T-helper 1 cell treated with Interleukin-12 subunit alpha and Interleukin-12 subunit beta and Interleukin-4 antibody, amounts not matched to agents 30 ng/mL and 1 ng/mL, for 36 hours (primary cell): ENCODE measurements around the gene NELFA. TPM values are rescaled to one million over a fixed set of nuclear protein-coding genes. Genes with fewer than 3 reads are reported as not detected.

ENCODE experiments used
- intact Hi-C: fragments of 100-400 bp; cut with micrococcal nuclease; formaldehyde crosslinking; loops from one replicate; pipeline ENCODE4 v1.15.1; 2024
- total RNA-seq: library from RNA; stranded (reverse); gene quantifications from 2 replicates; pipeline ENCODE4 v1.2.3, GENCODE V29; 2022

NELFA gene
- total RNA-seq, 1 donor from 2014 or later = 39.2 TPM

GRCh38 chr4:1969928-1970723 lies 38.6 kb downstream of the NELFA start:
- intact Hi-C loops = no loop called here

GRCh38 chr4:1968686-1969295 lies 40.0 kb downstream of the NELFA start:
- intact Hi-C loops = no loop called here

DNA sequence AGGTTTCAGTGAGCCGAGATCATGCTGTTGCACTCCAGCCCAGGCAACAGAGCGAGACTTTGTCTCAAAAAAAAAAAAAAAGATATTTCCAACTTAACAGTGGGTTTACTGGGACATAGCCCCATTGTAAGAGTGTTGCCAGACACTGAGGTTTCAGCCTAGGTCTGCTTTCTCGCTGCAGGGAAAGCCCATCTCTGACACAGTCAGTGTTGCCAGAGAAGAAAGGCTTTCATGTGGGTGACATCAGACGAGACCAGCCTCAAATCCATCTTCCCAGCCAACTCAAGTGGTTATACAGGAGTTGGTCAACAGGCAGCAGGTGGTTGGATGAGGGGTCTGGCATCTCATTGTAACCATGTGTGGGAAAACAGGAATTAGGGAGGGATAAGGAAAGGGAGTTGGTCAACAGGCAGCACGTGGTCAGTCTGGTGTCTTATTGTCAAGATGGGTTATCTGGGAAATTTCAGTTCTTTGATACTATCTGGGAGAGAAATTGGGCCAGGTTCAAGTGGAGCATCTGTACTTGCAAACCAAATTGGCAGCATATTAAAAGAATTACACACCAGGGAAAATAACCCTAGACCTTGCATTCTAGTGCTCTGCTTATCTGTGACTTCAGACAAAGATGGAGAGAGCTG lies 41.1 kb downstream of the NELFA start:
- intact Hi-C loops = no loop called here

GRCh38 chr4:1964971-1965370 lies 43.8 kb downstream of the NELFA start:
- intact Hi-C loops = no loop called here

DNA sequence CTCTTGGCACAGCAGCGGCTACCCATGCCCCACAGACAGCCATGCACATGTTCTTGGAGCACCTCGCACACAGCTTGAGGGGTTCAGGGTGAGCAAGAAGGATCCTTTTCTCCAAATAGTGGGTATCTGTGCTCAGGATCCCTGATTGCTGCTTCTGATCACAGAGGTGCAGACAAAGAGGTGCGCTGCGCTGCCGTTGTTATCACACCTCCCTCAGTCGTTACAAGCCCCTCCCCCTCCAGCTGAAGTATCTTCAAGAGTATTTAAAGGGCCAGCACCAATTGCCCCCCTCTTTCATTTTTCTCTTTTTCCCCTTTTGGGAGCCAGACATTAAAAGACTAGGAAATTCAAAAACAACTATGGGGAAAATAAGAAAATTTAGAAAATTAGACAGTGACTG lies 44.3 kb downstream of the NELFA start:
- intact Hi-C loops = no loop called here

- intact Hi-C loops = no loop called here
Measured at GRCh38 chr4:1962980-1963379, 45.8 kb downstream of the NELFA start.

DNA sequence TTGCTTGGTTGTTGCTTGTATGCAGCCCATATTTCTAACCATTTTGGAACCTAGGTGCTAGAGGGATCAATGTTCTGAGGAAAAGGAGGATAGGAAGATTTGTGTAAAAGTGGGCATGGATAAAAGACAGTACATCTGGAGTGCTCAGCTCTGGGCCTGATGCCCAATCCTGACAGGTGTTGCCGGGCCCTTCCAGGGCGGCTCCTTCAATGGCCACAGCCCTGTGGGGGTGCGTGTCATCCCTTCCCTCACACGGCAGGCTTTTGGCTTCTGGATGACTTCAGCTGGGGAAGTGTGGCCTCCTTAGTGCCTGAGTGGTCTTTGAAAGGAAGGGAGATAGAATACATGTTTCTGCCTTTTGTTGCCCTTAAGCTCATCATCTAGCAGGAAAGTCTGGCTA lies 47.2 kb downstream of the NELFA start:
- intact Hi-C loops = no loop called here

- intact Hi-C loops = no loop called here
Measured at GRCh38 chr4:1961038-1961437, 47.7 kb downstream of the NELFA start.

DNA sequence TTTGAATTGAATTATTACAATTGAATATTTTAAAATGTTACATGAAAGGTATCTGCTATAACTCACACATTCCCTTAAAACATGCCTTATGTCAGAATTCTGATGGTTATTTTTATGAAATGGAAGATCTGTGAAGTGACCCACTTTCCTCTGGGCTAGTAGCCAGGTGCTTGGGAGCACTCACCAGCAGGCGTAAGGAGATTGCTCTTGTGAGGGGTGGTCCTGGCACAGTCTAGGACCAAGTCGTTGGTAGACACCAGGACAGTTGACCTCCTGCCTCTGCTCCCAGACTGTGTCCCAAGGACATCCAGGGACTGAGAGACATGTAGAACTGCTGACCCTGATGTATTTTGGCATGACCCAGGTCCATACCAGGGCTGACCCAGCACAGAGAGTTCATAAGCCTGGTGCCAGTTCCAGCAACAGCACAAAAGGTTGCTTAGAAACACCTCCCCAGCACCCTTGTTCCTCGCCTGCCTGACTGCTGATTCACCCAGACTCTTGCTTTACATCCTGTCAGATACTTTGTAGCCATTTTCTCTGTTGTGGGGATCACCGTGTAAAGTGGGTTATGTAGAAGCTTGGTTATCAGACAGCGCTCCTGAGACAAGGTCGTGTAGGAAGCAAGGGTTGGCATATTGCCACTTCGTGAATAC lies 48.5 kb downstream of the NELFA start:
- intact Hi-C loops = no loop called here

DNA sequence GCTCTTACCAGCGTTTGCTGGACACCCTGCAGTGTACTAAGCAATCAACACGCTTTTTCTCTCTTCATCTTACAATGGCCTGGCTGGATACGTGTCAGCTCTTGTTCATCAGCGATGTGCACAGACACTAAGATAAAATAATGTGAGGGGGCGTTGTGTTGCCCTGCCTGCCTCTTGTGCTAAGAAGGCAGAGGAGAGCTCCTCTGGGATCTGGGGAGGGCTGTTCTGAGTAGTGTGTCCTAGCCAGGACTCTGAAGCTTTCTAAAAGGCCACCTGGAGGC lies 49.7 kb downstream of the NELFA start:
- intact Hi-C loops = no loop called here

GRCh38 chr4:1958276-1959103 lies 50.3 kb downstream of the NELFA start:
- intact Hi-C loops = no loop called here

DNA sequence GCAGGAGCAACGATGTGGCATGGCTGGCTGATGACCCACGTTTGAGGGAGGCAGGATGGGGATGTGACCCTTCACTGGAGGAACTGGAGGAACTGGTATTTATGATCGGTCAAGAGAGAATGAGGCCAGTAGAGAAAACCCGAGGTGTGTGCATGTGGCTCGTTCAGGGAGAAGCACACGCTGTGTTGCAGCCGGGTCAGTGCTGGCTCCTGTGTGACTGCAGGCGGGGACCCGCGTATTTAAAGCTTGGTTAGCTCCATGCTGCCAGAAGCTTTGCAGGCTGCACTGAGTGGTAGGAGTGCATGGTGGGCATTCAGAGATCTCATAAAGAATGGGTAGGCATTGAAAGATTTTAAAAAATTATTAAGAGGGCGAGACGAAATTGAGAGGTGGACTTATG lies 52.1 kb downstream of the NELFA start:
- intact Hi-C loops = no loop called here

DNA sequence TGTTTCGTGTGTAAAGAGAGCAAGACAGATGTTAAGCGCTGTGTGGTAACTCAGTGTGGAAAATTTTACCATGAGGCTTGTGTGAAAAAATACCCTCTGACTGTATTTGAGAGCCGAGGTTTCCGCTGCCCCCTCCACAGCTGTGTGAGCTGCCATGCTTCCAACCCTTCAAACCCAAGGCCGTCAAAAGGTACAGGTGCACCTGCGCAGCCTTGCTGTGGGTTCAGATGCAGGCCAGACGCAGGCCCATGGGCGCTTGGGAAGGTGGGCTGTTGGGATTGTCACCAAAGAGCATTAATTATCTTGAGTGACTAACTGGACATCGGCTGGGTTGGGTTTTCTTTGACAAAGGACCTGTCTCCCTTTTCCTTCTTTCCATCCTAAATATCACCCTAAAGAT lies 55.4 kb downstream of the NELFA start:
- intact Hi-C loops = no loop called here

DNA sequence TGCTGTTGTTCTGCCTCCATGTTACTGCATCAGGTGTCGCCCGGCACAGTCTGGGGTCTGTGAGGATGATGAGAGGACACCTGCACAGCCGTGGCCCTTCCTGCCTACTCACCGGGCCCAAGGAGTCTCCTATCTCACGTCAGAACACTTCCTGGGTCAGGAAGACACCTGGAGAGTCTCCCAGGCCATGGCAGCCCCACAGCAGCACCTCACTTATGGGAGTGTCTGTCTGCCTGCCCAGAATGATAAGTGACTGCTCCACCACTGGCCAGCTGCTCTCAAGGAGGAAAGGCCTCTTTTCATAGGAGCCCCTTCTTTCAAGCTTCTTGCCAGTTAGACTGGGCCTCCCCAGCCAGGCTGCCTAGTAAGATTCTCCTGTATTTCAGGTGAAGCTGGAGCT lies 56.1 kb downstream of the NELFA start:
- intact Hi-C loops = no loop called here

DNA sequence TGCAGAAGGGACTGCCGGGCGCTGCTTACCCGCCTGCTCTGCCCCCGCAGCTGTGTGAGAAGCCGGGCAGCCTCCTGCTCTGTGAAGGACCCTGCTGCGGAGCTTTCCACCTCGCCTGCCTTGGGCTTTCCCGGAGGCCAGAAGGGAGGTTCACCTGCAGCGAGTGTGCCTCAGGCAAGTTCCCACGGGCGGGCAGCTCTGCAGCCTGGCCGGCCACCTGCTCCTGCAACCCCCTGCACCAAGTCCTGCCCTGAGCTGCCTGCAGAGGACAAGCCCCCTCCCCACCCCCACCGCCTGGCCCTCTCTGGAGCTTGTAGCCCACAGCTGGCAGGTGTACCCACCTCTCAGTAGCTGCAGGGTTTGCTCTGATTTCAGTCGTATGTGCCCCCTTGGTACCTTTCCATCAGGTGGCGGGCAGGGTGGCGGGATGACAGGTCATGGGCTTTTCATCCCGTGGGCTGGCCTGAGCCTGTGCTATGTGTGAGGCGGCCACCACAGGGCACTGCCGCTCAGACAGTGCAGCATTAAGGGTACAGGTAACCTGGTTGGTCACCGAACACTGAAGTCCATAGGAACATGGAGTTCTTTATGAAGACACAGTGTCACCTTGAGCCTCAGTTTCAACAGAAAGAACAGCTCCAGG lies 56.6 kb downstream of the NELFA start:
- intact Hi-C loops = no loop called here

DNA sequence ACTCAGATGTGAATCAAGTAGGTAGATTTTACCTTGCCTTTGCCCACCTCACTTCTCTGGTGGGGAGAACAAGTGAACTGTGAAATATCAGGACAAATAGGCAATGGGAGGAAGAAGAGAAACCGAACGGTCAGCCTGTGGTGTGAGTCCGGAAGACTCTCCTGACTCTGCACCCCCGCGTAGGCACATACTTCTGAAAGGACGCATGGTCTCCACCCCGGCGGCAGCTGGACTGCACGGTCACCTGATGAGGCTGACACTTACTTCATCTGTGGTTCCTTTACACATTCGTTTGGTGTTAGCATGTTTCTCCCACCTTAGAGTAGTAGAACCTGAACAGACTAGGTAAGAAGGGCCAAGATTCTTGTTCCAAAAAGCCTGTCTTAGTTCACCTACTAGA lies 58.4 kb downstream of the NELFA start:
- intact Hi-C loops = no loop called here

DNA sequence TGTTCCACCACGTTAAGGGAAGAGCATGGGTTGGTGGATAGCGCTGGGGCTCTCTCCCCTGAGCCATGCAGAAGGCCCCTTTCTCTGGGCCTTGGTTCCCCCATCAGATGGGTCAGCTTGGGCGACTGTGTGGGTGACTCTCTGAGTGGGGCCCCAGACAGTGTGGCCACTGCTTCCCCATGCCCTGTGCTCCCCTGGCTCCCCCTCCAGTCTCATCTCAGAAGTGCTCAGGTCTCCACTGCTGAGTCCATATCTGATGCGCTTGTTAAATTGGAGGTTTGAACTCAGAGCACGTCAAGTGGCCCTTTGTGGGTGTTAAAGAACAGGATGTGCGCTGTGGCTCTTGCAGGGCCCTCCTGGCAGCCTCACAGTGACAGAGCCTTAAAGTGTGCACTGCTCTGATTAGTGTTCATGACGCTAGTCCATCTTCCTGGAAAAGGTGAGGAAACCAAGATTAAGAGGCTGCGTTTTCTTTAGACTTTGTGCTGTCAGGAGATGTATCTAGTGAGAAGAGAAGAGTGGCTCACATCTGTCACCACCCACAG lies 59.8 kb downstream of the NELFA start:
- intact Hi-C loops = no loop called here

GRCh38 chr4:1948232-1948631 lies 60.5 kb downstream of the NELFA start:
- intact Hi-C loops = no loop called here

DNA sequence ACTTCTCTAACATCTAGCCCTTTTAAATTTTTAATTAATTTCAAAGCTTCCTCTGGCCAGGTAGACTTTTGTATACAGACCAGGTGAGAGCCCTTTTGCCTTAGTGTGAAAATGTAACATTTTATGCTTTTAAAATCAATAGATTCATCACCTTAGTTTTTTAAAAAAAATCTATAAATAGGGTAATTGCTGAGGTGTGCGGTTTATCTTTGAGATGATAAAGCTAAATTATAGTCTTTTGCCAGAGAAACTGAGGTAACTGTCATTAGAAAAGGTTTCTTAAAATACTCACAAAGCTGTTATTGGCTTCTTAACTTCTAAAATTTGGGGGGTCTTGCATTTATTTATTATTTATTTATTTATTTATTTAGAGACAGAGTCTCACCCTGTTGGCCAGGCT lies 62.9 kb downstream of the NELFA start:
- intact Hi-C loops = no loop called here

DNA sequence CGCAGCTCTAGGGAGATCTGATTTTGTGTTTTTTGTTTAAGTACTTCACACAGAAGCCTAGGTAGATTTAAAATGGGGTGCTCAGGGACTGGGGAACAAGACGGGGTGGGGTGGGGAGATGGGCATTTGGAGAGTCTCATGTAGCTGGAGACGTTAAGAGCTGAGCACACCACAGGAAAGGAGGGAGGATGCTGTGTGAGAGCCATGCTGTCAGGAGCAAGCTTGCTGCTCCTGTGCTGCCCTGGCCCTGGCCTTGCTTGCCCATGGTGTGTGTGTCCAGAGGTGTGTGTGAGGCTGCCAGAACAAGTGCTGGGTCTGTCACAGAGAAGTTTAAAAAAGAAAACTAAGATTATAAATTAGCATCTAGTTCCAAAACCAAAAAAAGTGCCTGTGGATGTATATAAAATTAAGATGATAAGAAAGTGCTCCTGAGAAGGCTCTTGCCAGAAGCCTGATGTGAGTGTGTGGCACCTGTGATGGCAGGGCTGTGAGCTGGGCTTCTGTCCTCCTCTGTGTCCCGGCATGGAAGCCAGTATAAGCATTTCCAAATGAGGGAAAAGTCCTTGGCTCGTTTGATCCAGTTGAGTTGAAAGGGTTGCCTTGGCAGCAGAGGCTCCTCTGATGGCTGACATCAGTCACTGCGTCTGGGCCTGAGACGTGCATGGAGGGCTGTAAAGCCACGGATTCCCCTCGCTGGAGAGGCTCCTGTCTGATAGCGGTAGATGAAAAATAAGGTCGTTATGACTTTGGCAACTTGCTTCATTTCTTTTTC lies 63.5 kb downstream of the NELFA start:
- intact Hi-C loops = no loop called here
